MCF 10A (cell line): ENCODE results near the gene SLC17A7. TPM values are rescaled to one million over a fixed set of nuclear protein-coding genes. Genes with fewer than 3 reads are reported as not detected.

Experiments
- BruUV-seq: library from RNA; stranded (reverse); fragments of 400-500 nt; replicated peaks from 2 replicates; lab custom pipeline; 2021; lab: Mats Ljungman, UMichigan
- CTCF ChIA-PET: fragments of 300-600 bp; sonication (Branson Sonifier 250); formaldehyde crosslinking; extraction: SDS; loops from one replicate; lab custom pipeline; 2021; ENCODE audit warnings: antibody characterized with exemption, inconsistent platforms; lab: Yijun Ruan, JAX
- POLR2A ChIA-PET: fragments of 300-600, 350-650 bp; sonication (Branson Sonifier 250); formaldehyde crosslinking; extraction: SDS; loops from one replicate; lab custom pipeline; 2020; ENCODE audit warnings: antibody characterized with exemption, inconsistent platforms; lab: Yijun Ruan, JAX
- DNase-seq: peaks from one replicate; pipeline ENCODE4 v3.0.0-alpha.2; 2018; ENCODE audit not compliant: unreplicated experiment
- H3K27ac Mint-ChIP-seq: one replicate; pipeline ENCODE4 v1.8.0; 2022; ENCODE audit warnings: mild to moderate bottlenecking, low read depth, mixed read lengths; ENCODE audit not compliant: unreplicated experiment
- H3K27me3 Mint-ChIP-seq: one replicate; pipeline ENCODE4 v1.8.0; 2022; ENCODE audit warnings: mixed read lengths; ENCODE audit not compliant: insufficient read depth, unreplicated experiment
- H3K36me3 Mint-ChIP-seq: one replicate; pipeline ENCODE4 v1.8.0; 2022; ENCODE audit warnings: mild to moderate bottlenecking, moderate library complexity, mixed read lengths; ENCODE audit not compliant: insufficient read depth, unreplicated experiment
- H3K4me1 Mint-ChIP-seq: one replicate; pipeline ENCODE4 v1.8.0; 2022; ENCODE audit warnings: mixed read lengths; ENCODE audit not compliant: insufficient read depth, unreplicated experiment
- H3K4me3 Mint-ChIP-seq: one replicate; pipeline ENCODE4 v1.8.0; 2022; ENCODE audit warnings: mild to moderate bottlenecking, moderate library complexity, mixed read lengths; ENCODE audit not compliant: unreplicated experiment
- H3K9me3 Mint-ChIP-seq: one replicate; pipeline ENCODE4 v1.8.0; 2022; ENCODE audit warnings: mixed read lengths; ENCODE audit not compliant: unreplicated experiment
- CTCF ChIP-seq: fragments of 200-600 bp; IDR thresholded peaks from one replicate; pipeline ENCODE4 v1.8.0; 2022; ENCODE audit warnings: antibody characterized with exemption, mild to moderate bottlenecking; ENCODE audit not compliant: unreplicated experiment
- intact Hi-C: fragments of 100-400 bp; cut with micrococcal nuclease; formaldehyde crosslinking; loops from 2 replicates; pipeline ENCODE4 v1.14.1; 2022
- total RNA-seq: library from RNA; stranded (reverse); gene quantifications from 2 replicates; pipeline ENCODE4 v1.2.3, GENCODE V29; 2022

The SLC17A7 gene
- total RNA-seq, 1 experiment from 2014 or later, result not detected

GRCh38 chr19:49469828-49470614, 28.7 kb upstream of the SLC17A7 start:
- no TSS peak for BruUV-seq
- ChIA-PET CTCF (interaction anchor here (0.7 to 1.0 kb wide), 3 partner anchors 25 to 100 kb away, joined by 3 to 4 read pairs (median 3); no protein-coding TSS in a partner anchor), POLR2A (interaction anchor here (1.5 kb wide), 1 partner anchor 16 kb away, joined by 5 read pairs; no protein-coding TSS in a partner anchor)
- no peaks in the 10 kb centered on the region for H3K9me3 Mint-ChIP-seq
- no peak overlapping the region for H3K27ac Mint-ChIP-seq
- peaks cover 5% of the 10 kb centered on the region for H3K36me3 Mint-ChIP-seq
- H3K4me1 Mint-ChIP-seq, result peaks cover 8% of the 10 kb centered on the region
- DNase-seq, result no peak
- peaks cover 4% of the 10 kb centered on the region for H3K27me3 Mint-ChIP-seq
- TF ChIP-seq CTCF, result peak; percentile 7
- intact Hi-C loops, result no loop called here
- H3K4me3 Mint-ChIP-seq, result no peak overlapping the region

- CTCF ChIA-PET, result interaction anchor here (1.7 kb wide), 1 partner anchor 77 kb away, joined by 3 read pairs; no protein-coding TSS in a partner anchor
- no peaks in the 10 kb centered on the region for H3K27me3 Mint-ChIP-seq
- H3K9me3 Mint-ChIP-seq, result no peaks in the 10 kb centered on the region
- DNase-seq, result peak; percentile 68
- H3K4me1 Mint-ChIP-seq, result peaks cover 8% of the 10 kb centered on the region
- peaks cover 5% of the 10 kb centered on the region for H3K36me3 Mint-ChIP-seq
- no peak for TF ChIP-seq CTCF
- no TSS peak for BruUV-seq
- no peak overlapping the region for H3K27ac Mint-ChIP-seq
- H3K4me3 Mint-ChIP-seq, result no peak overlapping the region
- POLR2A ChIA-PET, result no interaction called here
- intact Hi-C loops, result no loop called here
Measured at GRCh38 chr19:49468746-49469447, 27.6 kb upstream of the SLC17A7 start.

- BruUV-seq, result no TSS peak
- POLR2A ChIA-PET, result no interaction called here
- no peak for DNase-seq
Measured at GRCh38 chr19:49468199-49468598, 26.9 kb upstream of the SLC17A7 start.

More at GRCh38 chr19:49468199-49468598, 26.9 kb upstream of the SLC17A7 start:
- H3K4me1 Mint-ChIP-seq, result peaks cover 8% of the 10 kb centered on the region
- CTCF ChIA-PET, result interaction anchor here (0.7 to 1.7 kb wide), 2 partner anchors 78 to 406 kb away, joined by 3 read pairs; no protein-coding TSS in a partner anchor
- no peak overlapping the region for H3K4me3 Mint-ChIP-seq
- peaks cover 5% of the 10 kb centered on the region for H3K36me3 Mint-ChIP-seq
- no peak for TF ChIP-seq CTCF
- H3K27me3 Mint-ChIP-seq, result no peaks in the 10 kb centered on the region
- H3K9me3 Mint-ChIP-seq, result no peaks in the 10 kb centered on the region
- H3K27ac Mint-ChIP-seq, result no peak overlapping the region
- intact Hi-C loops, result no loop called here
